DND-41 (cell line): Measurements from ENCODE around the gene GTF2E1.
"Not testable (repeated sequence)": the region's sequence is repeated elsewhere in the genome, so short reads cannot be mapped to it uniquely, and the experiment has no call there.

Source experiments
- ATAC-seq: fragments of 200-7000 bp; cut with Tn5 transposase; 3 replicates; pipeline ENCODE4 v1.9.1; 2021; ENCODE audit warnings: low read depth; ENCODE audit not compliant: insufficient read depth
- DNase-seq: peaks from one replicate; pipeline ENCODE4 v3.0.0-alpha.2; 2020
- H2AFZ ChIP-seq: 2 replicates; pipeline ENCODE4 v1.6.0; 2012; ENCODE audit warnings: low read depth, low read length
- H3K27ac ChIP-seq: 2 replicates; pipeline ENCODE4 v1.5.1; 2012; ENCODE audit warnings: low read length, inconsistent platforms
- H3K27me3 ChIP-seq: fragments of 200-600 bp; sonication (generic); 2 replicates; pipeline ENCODE4 v1.6.0; 2012; ENCODE audit warnings: low read length, mild to moderate bottlenecking, inconsistent platforms; ENCODE audit not compliant: insufficient read depth, poor library complexity
- H3K36me3 ChIP-seq: 2 replicates; pipeline ENCODE4 v1.5.1; 2012; ENCODE audit warnings: low read length, inconsistent platforms; ENCODE audit not compliant: insufficient read depth
- H3K4me1 ChIP-seq: 2 replicates; pipeline ENCODE4 v1.5.1; 2012; ENCODE audit warnings: mild to moderate bottlenecking, low read length; ENCODE audit not compliant: insufficient read depth
- H3K4me2 ChIP-seq: 2 replicates; pipeline ENCODE4 v1.6.0; 2012; ENCODE audit warnings: mild to moderate bottlenecking, moderate library complexity, low read length, inconsistent platforms; ENCODE audit not compliant: insufficient read depth
- H3K4me3 ChIP-seq, 2 experiments: fragments of 200-600 bp in 1 of 2; shearing (Covaris generic) in 1 of 2; 2 replicates each; pipeline ENCODE4 v1.5.1; 2012 to 2016; ENCODE audit warnings: inconsistent platforms in 2 of 2, low read length in 2 of 2, mild to moderate bottlenecking in 2 of 2, low read depth in 1 of 2, moderate library complexity in 1 of 2
- H3K79me2 ChIP-seq: 2 replicates; pipeline ENCODE4 v1.6.0; 2012; ENCODE audit warnings: low read length, inconsistent platforms; ENCODE audit not compliant: insufficient read depth
- H3K9ac ChIP-seq: 2 replicates; pipeline ENCODE4 v1.6.0; 2012; ENCODE audit warnings: low read depth, mild to moderate bottlenecking, inconsistent platforms, low read length, moderate library complexity
- H3K9me3 ChIP-seq: 2 replicates; pipeline ENCODE4 v1.5.1; 2012; ENCODE audit warnings: low read length, moderate library complexity, mild to moderate bottlenecking, inconsistent platforms; ENCODE audit not compliant: insufficient read depth, severe bottlenecking
- H4K20me1 ChIP-seq: 2 replicates; pipeline ENCODE4 v1.6.0; 2012; ENCODE audit warnings: low read length; ENCODE audit not compliant: insufficient read depth
- CTCF ChIP-seq: IDR thresholded peaks from 2 replicates; pipeline ENCODE4 v1.5.1; 2012; ENCODE audit warnings: borderline replicate concordance, low read length, moderate library complexity, mild to moderate bottlenecking; ENCODE audit not compliant: poor library complexity, severe bottlenecking; ENCODE audit errors: extremely low read depth
- EZH2 ChIP-seq: IDR thresholded peaks from 3 replicates; pipeline ENCODE4 v1.6.1; 2012; ENCODE audit warnings: borderline replicate concordance, low read depth, mild to moderate bottlenecking, moderate library complexity, low read length, inconsistent platforms; ENCODE audit not compliant: severe bottlenecking

Gene GTF2E1

GRCh38 chr3:120756061-120756460, 13.5 kb downstream of the GTF2E1 start:
- TF ChIP-seq EZH2 = no peak
- no peak for TF ChIP-seq CTCF
- DNase-seq = no peak
- peaks cover 46% of the 10 kb centered on the region for H3K79me2 ChIP-seq
- H3K36me3 ChIP-seq = peaks cover 36% of the 10 kb centered on the region; the same call in 1 of the 2 replicates
- H3K4me2 ChIP-seq = no peak overlapping the region
- H3K4me3 ChIP-seq = no peak overlapping the region
- no peaks in the 10 kb centered on the region for H3K4me1 ChIP-seq
- H4K20me1 ChIP-seq = peaks cover 3% of the 10 kb centered on the region; the same call in 1 of the 2 replicates
- H2AFZ ChIP-seq = no peak overlapping the region
- no peak for ATAC-seq
- no peaks in the 10 kb centered on the region for H3K27me3 ChIP-seq
- no peaks in the 10 kb centered on the region for H3K9me3 ChIP-seq
- H3K27ac ChIP-seq = no peak overlapping the region
- H3K9ac ChIP-seq = no peak overlapping the region

GRCh38 chr3:120758551-120758950, 16.0 kb downstream of the GTF2E1 start:
- not testable (repeated sequence) for H3K4me2 ChIP-seq, ATAC-seq, H3K27me3 ChIP-seq, H3K9me3 ChIP-seq, H3K9ac ChIP-seq, H2AFZ ChIP-seq, H3K4me1 ChIP-seq, H4K20me1 ChIP-seq, DNase-seq, H3K4me3 ChIP-seq, H3K27ac ChIP-seq
- peaks cover 13% of the 10 kb centered on the region; the same call in 1 of the 2 replicates for H3K36me3 ChIP-seq
- H3K79me2 ChIP-seq = peaks cover 41% of the 10 kb centered on the region

- Histone ChIP-seq H3K4me3 (no peak overlapping the region), H3K79me2 (peaks cover 45% of the 10 kb centered on the region), H3K27ac (no peak overlapping the region)
Observed at GRCh38 chr3:120762615-120763014, 20.1 kb downstream of the GTF2E1 start.

GRCh38 chr3:120763601-120764000, 21.1 kb downstream of the GTF2E1 start:
- H3K79me2 ChIP-seq = peaks cover 43% of the 10 kb centered on the region
- no peaks in the 10 kb centered on the region for H3K4me1 ChIP-seq
- no peak overlapping the region for H3K27ac ChIP-seq
- H3K27me3 ChIP-seq = no peaks in the 10 kb centered on the region
- TF ChIP-seq EZH2 (no peak), CTCF (no peak)
- H3K36me3 ChIP-seq = no peaks in the 10 kb centered on the region
- H3K9me3 ChIP-seq = no peaks in the 10 kb centered on the region
- no peak overlapping the region for H2AFZ ChIP-seq
- no peak for ATAC-seq
- H4K20me1 ChIP-seq = peaks cover 10% of the 10 kb centered on the region; the same call in 1 of the 2 replicates
- no peak for DNase-seq
- no peak overlapping the region for H3K4me2 ChIP-seq
- no peak overlapping the region for H3K4me3 ChIP-seq
- H3K9ac ChIP-seq = no peak overlapping the region

More at GRCh38 chr3:120762615-120763014, 20.1 kb downstream of the GTF2E1 start:
- Histone ChIP-seq H4K20me1 (peaks cover 10% of the 10 kb centered on the region; the same call in 1 of the 2 replicates), H3K4me1 (no peaks in the 10 kb centered on the region), H2AFZ (no peak overlapping the region), H3K36me3 (no peaks in the 10 kb centered on the region), H3K9me3 (no peaks in the 10 kb centered on the region), H3K4me2 (no peak overlapping the region), H3K27me3 (no peaks in the 10 kb centered on the region), H3K9ac (no peak overlapping the region)
- DNase-seq = no peak
- no peak for ATAC-seq
- TF ChIP-seq EZH2 (no peak), CTCF (no peak)
